ENCODE data around the gene AARS2. TPM values are rescaled to one million over a fixed set of nuclear protein-coding genes. Genes with fewer than 3 reads are reported as not detected.

Gene AARS2
- total RNA-seq, 1 experiment from 2014 or later = 21.7 TPM

DNA sequence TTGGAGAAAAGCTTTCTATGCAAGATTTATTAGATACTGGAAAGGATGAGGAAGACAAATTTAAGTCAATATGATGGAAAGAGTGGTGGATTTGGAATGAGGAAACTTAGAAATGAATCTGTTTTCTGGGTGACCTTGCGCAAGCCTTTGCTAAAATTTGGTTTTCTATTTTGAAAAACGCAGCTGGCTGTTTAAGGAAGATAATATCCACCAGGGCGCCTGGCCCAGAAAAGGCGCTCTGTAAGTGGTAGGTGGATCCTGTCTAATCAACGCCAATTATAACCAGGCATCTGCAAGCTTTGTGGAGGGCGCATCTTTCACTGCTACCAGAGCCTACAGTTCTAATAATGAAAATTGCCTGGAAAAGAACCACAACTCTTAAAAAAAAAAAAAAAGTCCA is 28.9 kb upstream of the AARS2 start:
- Histone ChIP-seq H4K91ac (ENCODE audit: insufficient read length, low read depth, low read length) (no peak overlapping the region), H3K23me2 (ENCODE audit: insufficient read length, low read depth, low read length, poor library complexity, severe bottlenecking) (no peaks in the 10 kb centered on the region), H2BK20ac (ENCODE audit: low read depth, low read length, poor library complexity, severe bottlenecking) (no peak overlapping the region), H3K56ac (ENCODE audit: insufficient read length, low read depth, low read length) (no peak overlapping the region), H3K27me3 (ENCODE audit: insufficient read depth, low read length) (no peaks in the 10 kb centered on the region), H3K9ac (ENCODE audit: extremely low read depth, insufficient read length, low read length) (no peak overlapping the region), H3K18ac (ENCODE audit: insufficient read length, low read depth, low read length) (no peak overlapping the region), H4K20me1 (ENCODE audit: control insufficient read depth, insufficient read depth, insufficient read length) (no peaks in the 10 kb centered on the region), H2AFZ (ENCODE audit: low read length) (no peak overlapping the region), H3K27ac (ENCODE audit: insufficient read length, low read depth, low read length) (no peak overlapping the region), H3K4me1 (ENCODE audit: insufficient read depth, low read length) (0 out of 2 replicates have a peak, but pooled peaks cover 2% of the 10 kb centered on the region), H2BK12ac (ENCODE audit: insufficient read length, low read depth, low read length) (no peak overlapping the region), H2BK120ac (ENCODE audit: low read depth, low read length, poor library complexity, severe bottlenecking) (no peak overlapping the region), H3K23ac (ENCODE audit: insufficient read length, low read depth, low read length) (no peak overlapping the region), H3K14ac (ENCODE audit: insufficient read depth, low read length) (no peak overlapping the region), H3K9me3 (ENCODE audit: control insufficient read depth, low read depth, low read length) (no peaks in the 10 kb centered on the region), H4K8ac (replicated peaks; ENCODE audit: insufficient read length, low read depth, low read length) (no peak overlapping the region), H2BK15ac (ENCODE audit: low read depth, low read length) (no peak overlapping the region), H3T11ph (ENCODE audit: low read length) (no peak overlapping the region), H2BK5ac (ENCODE audit: insufficient read length, low read length) (no peak overlapping the region), H3K4ac (ENCODE audit: low read depth, low read length) (no peak overlapping the region), H4K5ac (ENCODE audit: insufficient read length, low read depth, low read length) (no peak overlapping the region), H3K79me2 (ENCODE audit: insufficient read depth, low read length) (no peaks in the 10 kb centered on the region), H3K4me2 (ENCODE audit: insufficient read depth, insufficient read length, low read length) (no peak overlapping the region), H3K79me1 (ENCODE audit: insufficient read depth, low read depth, low read length, poor library complexity, severe bottlenecking) (no peaks in the 10 kb centered on the region), H2AK5ac (ENCODE audit: insufficient read length, low read length) (no peak overlapping the region)
- Mint-ChIP-seq H3K9me3 (no peaks in the 10 kb centered on the region), H3K4me3 (no peak overlapping the region), H3K4me1 (peaks cover 16 to 17% of the 10 kb centered on the region in 2 experiments), H3K27me3 (ENCODE audit: low read depth) (peaks cover 5% of the 10 kb centered on the region), H3K36me3 (ENCODE audit: insufficient read depth in 1 of 3, low read depth in 3 of 3) (no peaks in the 10 kb centered on the region), H3K27ac (no peak overlapping the region)
- TF ChIP-seq, protein P1, sequence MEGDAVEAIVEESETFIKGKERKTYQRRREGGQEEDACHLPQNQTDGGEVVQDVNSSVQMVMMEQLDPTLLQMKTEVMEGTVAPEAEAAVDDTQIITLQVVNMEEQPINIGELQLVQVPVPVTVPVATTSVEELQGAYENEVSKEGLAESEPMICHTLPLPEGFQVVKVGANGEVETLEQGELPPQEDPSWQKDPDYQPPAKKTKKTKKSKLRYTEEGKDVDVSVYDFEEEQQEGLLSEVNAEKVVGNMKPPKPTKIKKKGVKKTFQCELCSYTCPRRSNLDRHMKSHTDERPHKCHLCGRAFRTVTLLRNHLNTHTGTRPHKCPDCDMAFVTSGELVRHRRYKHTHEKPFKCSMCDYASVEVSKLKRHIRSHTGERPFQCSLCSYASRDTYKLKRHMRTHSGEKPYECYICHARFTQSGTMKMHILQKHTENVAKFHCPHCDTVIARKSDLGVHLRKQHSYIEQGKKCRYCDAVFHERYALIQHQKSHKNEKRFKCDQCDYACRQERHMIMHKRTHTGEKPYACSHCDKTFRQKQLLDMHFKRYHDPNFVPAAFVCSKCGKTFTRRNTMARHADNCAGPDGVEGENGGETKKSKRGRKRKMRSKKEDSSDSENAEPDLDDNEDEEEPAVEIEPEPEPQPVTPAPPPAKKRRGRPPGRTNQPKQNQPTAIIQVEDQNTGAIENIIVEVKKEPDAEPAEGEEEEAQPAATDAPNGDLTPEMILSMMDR (conservative IDR thresholded peaks at IDR 0.05) = no peak
- WGBS (ENCODE audit: extremely low coverage, insufficient read length, low lambda C conversion rate) = no CpG with 5 or more reads among the region's 6 CpGs
- no peak for DNase-seq

Data from H9 (cell line).